H1 (cell line): ENCODE results near the gene TFAP2A. TPM values are rescaled to one million over a fixed set of nuclear protein-coding genes. Genes with fewer than 3 reads are reported as not detected.
A peak's percentile ranks its signal among the peaks of the same experiment; 100 is the strongest.

ENCODE experiments used
- ATF2 ChIP-seq: IDR thresholded peaks from 2 replicates; pipeline ENCODE4 v1.6.1; 2012; ENCODE audit warnings: low read length, inconsistent platforms
- BACH1 ChIP-seq: IDR thresholded peaks from 2 replicates; pipeline ENCODE4 v1.6.1; 2012; ENCODE audit warnings: low read length, improper control_type of control experiment
- BCL11A ChIP-seq, 2 experiments: IDR thresholded peaks; one replicate each; pipeline ENCODE4 v1.6.1; 2011; ENCODE audit warnings: low read depth in 2 of 2, low read length in 2 of 2, mild to moderate bottlenecking in 2 of 2
- CBX5 ChIP-seq: fragments of 300-800, 300-1000 bp; sonication (generic); IDR thresholded peaks from 2 replicates; pipeline ENCODE4 v1.7.1; 2016; ENCODE audit warnings: antibody characterized with exemption, low read length, low read depth
- CEBPB ChIP-seq: IDR thresholded peaks from 2 replicates; pipeline ENCODE4 v1.6.1; 2012; ENCODE audit warnings: low read depth, low read length
- CHD2 ChIP-seq: IDR thresholded peaks from 2 replicates; pipeline ENCODE4 v1.6.1; 2012; ENCODE audit warnings: low read length, improper control_type of control experiment
- CREB1 ChIP-seq: IDR thresholded peaks from 2 replicates; pipeline ENCODE4 v1.6.1; 2012; ENCODE audit warnings: inconsistent platforms
- EZH2 ChIP-seq: fragments of 200-600 bp; sonication (generic); IDR thresholded peaks from 2 replicates; pipeline ENCODE4 v1.7.1; 2012; ENCODE audit warnings: low read depth, mild to moderate bottlenecking, moderate library complexity, low read length, inconsistent platforms; ENCODE audit not compliant: severe bottlenecking
- KDM5A ChIP-seq: fragments of 200-600 bp; IDR thresholded peaks from 2 replicates; pipeline ENCODE4 v1.7.1; 2012; ENCODE audit warnings: mild to moderate bottlenecking, low read length, inconsistent platforms, mixed read lengths
- PHF8 ChIP-seq: fragments of 200-600 bp; sonication (generic); conservative IDR thresholded peaks from 2 replicates; pipeline ENCODE4 v1.7.1; 2012; ENCODE audit warnings: low read depth, mild to moderate bottlenecking, inconsistent platforms, low read length, moderate library complexity
- RAD21 ChIP-seq, 2 experiments: IDR thresholded peaks in 1 of 2; conservative IDR thresholded peaks in 1 of 2; 2 replicates each; pipeline ENCODE4 v1.6.1; 2011; ENCODE audit warnings: low read depth in 2 of 2, low read length in 2 of 2, improper control_type of control experiment in 1 of 2, inconsistent platforms in 1 of 2, mild to moderate bottlenecking in 1 of 2, moderate library complexity in 1 of 2
- RBBP5 ChIP-seq: IDR thresholded peaks from 2 replicates; pipeline ENCODE4 v1.7.1; 2012; ENCODE audit warnings: low read depth, mild to moderate bottlenecking, inconsistent platforms, low read length, moderate library complexity, borderline replicate concordance
- RXRA ChIP-seq: IDR thresholded peaks from 2 replicates; pipeline ENCODE4 v1.6.1; 2011; ENCODE audit warnings: low read depth, mild to moderate bottlenecking, low read length, moderate library complexity; ENCODE audit not compliant: insufficient read depth
- SIN3A ChIP-seq, 2 experiments: IDR thresholded peaks in 1 of 2; conservative IDR thresholded peaks in 1 of 2; 2 replicates each; pipeline ENCODE4 v1.6.1; 2011 to 2012; ENCODE audit warnings: low read length in 2 of 2, improper control_type of control experiment in 1 of 2, low read depth in 1 of 2, mild to moderate bottlenecking in 1 of 2
- SIRT6 ChIP-seq: IDR thresholded peaks from one replicate; pipeline ENCODE4 v1.7.1; 2012; ENCODE audit warnings: low read length, inconsistent platforms
- SP4 ChIP-seq: IDR thresholded peaks from 2 replicates; pipeline ENCODE4 v1.6.1; 2012; ENCODE audit warnings: low read length, inconsistent platforms
- SUZ12 ChIP-seq: fragments of 200-600 bp; sonication (generic); IDR thresholded peaks from 2 replicates; pipeline ENCODE4 v1.6.1; 2012; ENCODE audit warnings: mild to moderate bottlenecking, inconsistent platforms, low read length, moderate library complexity, mixed read lengths
- TAF1 ChIP-seq: IDR thresholded peaks from 2 replicates; pipeline ENCODE4 v1.6.1; 2011; ENCODE audit warnings: mild to moderate bottlenecking, low read depth, low read length
- TAF7 ChIP-seq: optimal IDR thresholded peaks from 2 replicates; pipeline ENCODE3; 2011; ENCODE audit warnings: low read depth, mild to moderate bottlenecking, inconsistent platforms, low read length, moderate library complexity, borderline replicate concordance
- TEAD4 ChIP-seq: IDR thresholded peaks from 2 replicates; pipeline ENCODE4 v1.6.1; 2012; ENCODE audit warnings: low read depth, low read length, inconsistent platforms, mixed read lengths
- polyA plus RNA-seq, 7 experiments: library from polyadenylated mRNA; depleted of rRNA in 3 of 7; stranded (reverse) in 5 of 7; unstranded in 2 of 7; fragments of >200 nt in 5 of 7; fragments of 200-250 nt in 2 of 7; gene quantifications; 1 replicate in 5 of 7; 2 replicates in 1 of 7; 4 replicates in 1 of 7; pipeline versions ENCODE4 v1.2.1 to v1.2.3, GENCODE V29; 2011 to 2013; ENCODE audit warnings: missing spikeins in 2 of 7, mixed read lengths in 2 of 7
- total RNA-seq: library from RNA; stranded (reverse); fragmentation: NEBNext Ultra II Directional; extraction: Animal tissue kit (Norgen Biotek cat#: 25700); gene quantifications from 2 replicates; pipeline ENCODE4 v1.2.1, GENCODE V29; 2021

The TFAP2A gene
- total and polyA plus RNA-seq, 2 of the 8 experiments (the other 6 are each of a cell fraction or from before 2014, with no cell fraction given) = 0.23 TPM; not detected in 1

DNA sequence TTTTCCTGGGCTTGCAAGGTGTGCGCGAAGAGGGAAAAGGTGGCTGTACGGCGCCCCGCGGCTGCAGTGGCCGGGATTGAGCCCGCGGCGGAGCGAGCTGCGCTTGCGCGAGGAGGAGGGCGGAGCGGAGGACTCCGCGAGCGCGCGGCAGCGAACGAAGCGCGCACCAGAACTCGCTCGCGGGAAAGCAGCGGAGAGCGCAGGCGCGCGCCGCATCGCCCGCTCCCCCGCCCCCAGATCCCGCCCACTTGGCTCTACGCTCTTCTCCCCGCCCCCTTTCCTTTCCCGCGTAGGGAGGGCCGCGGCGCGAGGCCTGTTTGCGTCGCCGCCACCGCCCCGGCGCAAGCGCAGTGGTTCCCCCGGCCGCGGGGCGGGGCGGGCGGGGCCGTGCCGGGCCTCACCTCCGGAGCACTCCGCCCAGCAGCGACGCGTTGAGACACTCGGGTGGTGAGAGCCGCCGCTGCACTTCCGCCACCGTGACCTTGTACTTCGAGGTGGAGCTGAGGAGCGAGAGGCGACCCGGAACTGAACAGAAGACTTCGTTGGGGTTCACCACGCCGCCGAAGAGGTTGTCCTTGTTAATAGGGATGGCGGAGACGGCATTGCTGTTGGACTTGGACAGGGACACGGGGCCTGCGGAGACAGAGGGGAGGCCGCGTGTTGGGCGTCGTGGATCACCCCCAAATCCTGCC is 10.6 kb downstream of the TFAP2A start (continued):
- peak; percentile 44 for TF ChIP-seq TAF7
- no peak for TF ChIP-seq ATF2
- TF ChIP-seq CREB1 = peak; percentile 65; the same call in 1 of the 2 replicates
- peak; percentile 54; the same call in 1 of the 2 replicates for TF ChIP-seq TEAD4
- no peak for TF ChIP-seq CEBPB
- TF ChIP-seq SP4 = no peak
- TF ChIP-seq RAD21 (IDR thresholded peaks at IDR 0.05 in 1 of 2, conservative IDR thresholded peaks at IDR 0.05 in 1 of 2; ENCODE audit: low read depth in 2 of 2, low read length in 2 of 2) = peak; percentile 69 to 71
- TF ChIP-seq CBX5 = no peak
- no peak for TF ChIP-seq RXRA
- TF ChIP-seq BACH1 = no peak
- no peak for TF ChIP-seq SUZ12
- TF ChIP-seq RBBP5 = peak; percentile 98; the same call in 1 of the 2 replicates
- TF ChIP-seq SIRT6 = no peak
- TF ChIP-seq SIN3A (conservative IDR thresholded peaks at IDR 0.05 in 1 of 2, IDR thresholded peaks at IDR 0.05 in 1 of 2; ENCODE audit: low read depth in 1 of 2, low read length in 2 of 2) = 0 out of 4 replicates have a peak, but pooled peaks have one; percentile 40 to 64
- TF ChIP-seq BCL11A (IDR thresholded peaks at IDR 0.05; ENCODE audit: low read depth in 2 of 2, low read length in 2 of 2) = no peak
- TF ChIP-seq CHD2 = peak; percentile 53; the same call in 1 of the 2 replicates
- TF ChIP-seq TAF1 = peak; percentile 74
- no peak for TF ChIP-seq KDM5A
- no peak for TF ChIP-seq EZH2
- TF ChIP-seq PHF8 = peak; percentile 64; the same call in 1 of the 2 replicates
